Measurements from ENCODE around the gene ATP6V0E2.
"Not testable (repeated sequence)": the region's sequence is repeated elsewhere in the genome, so short reads cannot be mapped to it uniquely, and the experiment has no call there.

The ATP6V0E2 gene

GRCh38 chr7:149873074-149873969 is at the start of gene ATP6V0E2:
Gene ATP6V0E2, plus strand, starts transcription at chr7:149873969. Its CDS starts 97 bp downstream, at chr7:149874066.
- DNase-seq: peak; percentile 96

- DNase-seq: no peak
These were observed 49.4 kb upstream of the ATP6V0E2 start for GRCh38 chr7:149824301-149824741.

GRCh38 chr7:149824748-149825566 is 48.8 kb upstream of the ATP6V0E2 start:
- DNase-seq: no peak

- DNase-seq: no peak
These were observed 48.0 kb upstream of the ATP6V0E2 start for GRCh38 chr7:149825567-149826343.

- DNase-seq: no peak
These were observed 47.3 kb upstream of the ATP6V0E2 start for GRCh38 chr7:149826344-149827088.

GRCh38 chr7:149827089-149827981 is 46.4 kb upstream of the ATP6V0E2 start:
- DNase-seq: no peak

GRCh38 chr7:149828357-149829309 is 45.1 kb upstream of the ATP6V0E2 start:
- no peak for DNase-seq

GRCh38 chr7:149830527-149830926 is 43.2 kb upstream of the ATP6V0E2 start:
- DNase-seq: not testable (repeated sequence)

- DNase-seq: no peak
These were observed 42.6 kb upstream of the ATP6V0E2 start for GRCh38 chr7:149830997-149831740.

GRCh38 chr7:149831741-149832219 is 42.0 kb upstream of the ATP6V0E2 start:
- no peak for DNase-seq

- no peak for DNase-seq
These were observed 41.3 kb upstream of the ATP6V0E2 start for GRCh38 chr7:149832332-149833041.

GRCh38 chr7:149833495-149834130 is 40.2 kb upstream of the ATP6V0E2 start:
- no peak for DNase-seq

- DNase-seq: no peak
These were observed 39.2 kb upstream of the ATP6V0E2 start for GRCh38 chr7:149834601-149835000.

- no peak for DNase-seq
These were observed 37.3 kb upstream of the ATP6V0E2 start for GRCh38 chr7:149836434-149836833.

GRCh38 chr7:149837564-149838223 is 36.1 kb upstream of the ATP6V0E2 start:
- no peak for DNase-seq

- peak; percentile 98 for DNase-seq
These were observed 35.4 kb upstream of the ATP6V0E2 start, which contains the start of gene ZNF862 for GRCh38 chr7:149838224-149838991. Gene ZNF862, plus strand, starts transcription at chr7:149838375. Its CDS starts 237 bp downstream, at chr7:149838612.

Data from right hindlimb (tissue), 1 donor.